Hepatocyte (in vitro differentiated cells): ENCODE data around the gene SLC12A5.

Experiments used
- CTCF ChIP-seq: fragments of 200-600 bp; sonication (generic); IDR thresholded peaks from 2 replicates; pipeline ENCODE4 v1.5.1; 2016; ENCODE audit warnings: antibody characterized with exemption, mild to moderate bottlenecking; ENCODE audit not compliant: poor library complexity
- EZH2 ChIP-seq: fragments of 200-600 bp; sonication (generic); IDR thresholded peaks from 2 replicates; pipeline ENCODE4 v1.6.1; 2016; ENCODE audit warnings: antibody characterized with exemption, mild to moderate bottlenecking, borderline replicate concordance
- EZH2phosphoT487 ChIP-seq: fragments of 200-600 bp; sonication (generic); IDR thresholded peaks from one replicate; pipeline ENCODE4 v1.6.1; 2018; ENCODE audit warnings: antibody characterized with exemption, mild to moderate bottlenecking, low read depth, moderate library complexity; ENCODE audit not compliant: unreplicated experiment, severe bottlenecking

- TF ChIP-seq CTCF = peak; percentile 11
- TF ChIP-seq EZH2 = no peak
- TF ChIP-seq EZH2phosphoT487 = no peak
Observed at GRCh38 chr20:46011631-46012482, 17.2 kb upstream of the SLC12A5 start.
